Kidney (tissue), 14 donors: ENCODE data around the gene MED13L. TPM values are rescaled to one million over a fixed set of nuclear protein-coding genes. Genes with fewer than 3 reads are reported as not detected.

Experiments used
- DNase-seq, 5 donors: peaks; one replicate each; pipeline ENCODE4 v3.0.0-alpha.2; 2013 to 2020
- FAIRE-seq: peaks from 2 replicates; lab custom pipeline; 2012; peaks lifted over from hg19 to GRCh38; lab: Jason Lieb, UNC
- H3K27ac ChIP-seq, 2 donors: one replicate each; pipeline ENCODE4 v1.7.0; 2013; ENCODE audit warnings: low read depth in 2 of 2, low read length in 2 of 2, inconsistent platforms in 1 of 2
- H3K27me3 ChIP-seq: one replicate; pipeline ENCODE4 v1.7.1; 2013; ENCODE audit warnings: low read length, inconsistent platforms; ENCODE audit not compliant: control insufficient read depth, insufficient read depth
- H3K36me3 ChIP-seq, 3 donors: one replicate each; pipeline versions ENCODE4 v1.7.0 to v1.7.1; 2013; ENCODE audit warnings: low read length in 3 of 3, control low read depth in 1 of 3, inconsistent platforms in 1 of 3; ENCODE audit not compliant: insufficient read depth in 3 of 3, control insufficient read depth in 2 of 3
- H3K4me1 ChIP-seq, 3 donors: one replicate each; pipeline versions ENCODE4 v1.7.0 to v1.7.1; 2013; ENCODE audit warnings: low read length in 3 of 3, inconsistent platforms in 1 of 3, low read depth in 1 of 3; ENCODE audit not compliant: control insufficient read depth in 2 of 3, insufficient read depth in 2 of 3
- H3K4me3 ChIP-seq, 3 donors: one replicate each; pipeline versions ENCODE4 v1.7.0 to v1.8.1; 2013; ENCODE audit warnings: low read length in 3 of 3, control low read depth in 1 of 3, inconsistent platforms in 1 of 3
- H3K9ac ChIP-seq, 3 donors: one replicate each; pipeline versions ENCODE4 v1.7.0 to v1.7.1; 2013; ENCODE audit warnings: low read length in 3 of 3, control low read depth in 1 of 3, inconsistent platforms in 1 of 3
- H3K9me3 ChIP-seq, 3 donors: one replicate each; pipeline versions ENCODE4 v1.7.0 to v1.7.1; 2013; ENCODE audit warnings: low read length in 3 of 3, control low read depth in 1 of 3, inconsistent platforms in 1 of 3; ENCODE audit not compliant: control insufficient read depth in 2 of 3, insufficient read depth in 1 of 3
- CTCF ChIP-seq: IDR thresholded peaks from 3 replicates; pipeline ENCODE4 v1.5.1; 2012; ENCODE audit warnings: mild to moderate bottlenecking, moderate library complexity, borderline replicate concordance; ENCODE audit not compliant: insufficient read depth; ENCODE audit errors: extremely low read depth
- intact Hi-C: fragments of 100-400 bp; cut with DNase I; formaldehyde crosslinking; loops from one replicate; pipeline ENCODE4 v1.11.1; 2022
- polyA plus RNA-seq: library from polyadenylated mRNA; stranded (reverse); fragments of 350-450 nt; fragmentation: Illumina TruSeq; extraction: RNeasy Lipid Tissue Mini Kit (QIAGEN cat#74804); gene quantifications from one replicate; pipeline ENCODE4 v1.2.3, GENCODE V29; 2014; ENCODE audit warnings: low read depth, low replicate concordance; ENCODE audit not compliant: insufficient read depth
- total RNA-seq: library from RNA; stranded (reverse); fragmentation: NEBNext Ultra II Directional; extraction: Animal tissue kit (Norgen Biotek cat#: 25700); gene quantifications from one replicate; pipeline ENCODE4 v1.2.1, GENCODE V29; 2021
- donor health status: control.
- donor health status: control.
- donor health status: control.
- donor health status: control.
- donor health status: control.
- donor health status: DM: yes; HTN: yes; CAD: no.
- donor health status: Normal renal cell carcinoma (clear cell type).

Gene MED13L
- total and polyA plus RNA-seq, 2 donors from 2014 or later = 7.1 to 153 TPM

GRCh38 chr12:116153983-116154382 lies 123.5 kb downstream of the MED13L start:
- H3K9me3 ChIP-seq = no peaks in the 10 kb centered on the region
- no peak overlapping the region for H3K4me3 ChIP-seq
- DNase-seq = no peak
- H3K9ac ChIP-seq = no peak overlapping the region
- intact Hi-C loops = no loop called here
- no peak overlapping the region for H3K27ac ChIP-seq
- no peak for FAIRE-seq
- H3K4me1 ChIP-seq = peaks cover 0 to 10% (median 9%) of the 10 kb centered on the region in 3 donors
- H3K36me3 ChIP-seq = no peaks in the 10 kb centered on the region
- no peaks in the 10 kb centered on the region for H3K27me3 ChIP-seq
- no peak for TF ChIP-seq CTCF

- H3K36me3 ChIP-seq = no peaks in the 10 kb centered on the region
- no peak overlapping the region for H3K4me3 ChIP-seq
- H3K4me1 ChIP-seq = peaks cover 0 to 10% (median 9%) of the 10 kb centered on the region in 3 donors
- no peaks in the 10 kb centered on the region for H3K27me3 ChIP-seq
- H3K27ac ChIP-seq = no peak overlapping the region
- FAIRE-seq (no peak), DNase-seq (no peak)
- H3K9ac ChIP-seq = no peak overlapping the region
- H3K9me3 ChIP-seq = no peaks in the 10 kb centered on the region
- intact Hi-C loops = no loop called here
- no peak for TF ChIP-seq CTCF
Observed at GRCh38 chr12:116153113-116153512, 124.4 kb downstream of the MED13L start.

GRCh38 chr12:116152268-116152667 lies 125.2 kb downstream of the MED13L start:
- no peaks in the 10 kb centered on the region for H3K27me3 ChIP-seq
- no peak overlapping the region for H3K9ac ChIP-seq
- no peaks in the 10 kb centered on the region for H3K9me3 ChIP-seq
- FAIRE-seq = no peak
- peaks cover 0 to 10% (median 9%) of the 10 kb centered on the region in 3 donors for H3K4me1 ChIP-seq
- TF ChIP-seq CTCF = no peak
- H3K36me3 ChIP-seq = no peaks in the 10 kb centered on the region
- intact Hi-C loops = no loop called here
- DNase-seq = peak in 2 of 5 donors; percentile 25 to 35
- no peak overlapping the region for H3K4me3 ChIP-seq
- H3K27ac ChIP-seq = no peak overlapping the region

- FAIRE-seq (no peak), DNase-seq (no peak)
- intact Hi-C loops = no loop called here
- Histone ChIP-seq H3K4me3 (no peak overlapping the region), H3K9ac (no peak overlapping the region), H3K4me1 (peaks cover 0 to 10% (median 9%) of the 10 kb centered on the region in 3 donors), H3K36me3 (no peaks in the 10 kb centered on the region), H3K9me3 (no peaks in the 10 kb centered on the region), H3K27ac (no peak overlapping the region), H3K27me3 (no peaks in the 10 kb centered on the region)
- TF ChIP-seq CTCF = no peak
Observed at GRCh38 chr12:116150452-116150851, 127.0 kb downstream of the MED13L start.
